ENCODE measurements around the gene BNIP3.
A peak's percentile ranks its signal among the peaks of the same experiment; 100 is the strongest.

DNA sequence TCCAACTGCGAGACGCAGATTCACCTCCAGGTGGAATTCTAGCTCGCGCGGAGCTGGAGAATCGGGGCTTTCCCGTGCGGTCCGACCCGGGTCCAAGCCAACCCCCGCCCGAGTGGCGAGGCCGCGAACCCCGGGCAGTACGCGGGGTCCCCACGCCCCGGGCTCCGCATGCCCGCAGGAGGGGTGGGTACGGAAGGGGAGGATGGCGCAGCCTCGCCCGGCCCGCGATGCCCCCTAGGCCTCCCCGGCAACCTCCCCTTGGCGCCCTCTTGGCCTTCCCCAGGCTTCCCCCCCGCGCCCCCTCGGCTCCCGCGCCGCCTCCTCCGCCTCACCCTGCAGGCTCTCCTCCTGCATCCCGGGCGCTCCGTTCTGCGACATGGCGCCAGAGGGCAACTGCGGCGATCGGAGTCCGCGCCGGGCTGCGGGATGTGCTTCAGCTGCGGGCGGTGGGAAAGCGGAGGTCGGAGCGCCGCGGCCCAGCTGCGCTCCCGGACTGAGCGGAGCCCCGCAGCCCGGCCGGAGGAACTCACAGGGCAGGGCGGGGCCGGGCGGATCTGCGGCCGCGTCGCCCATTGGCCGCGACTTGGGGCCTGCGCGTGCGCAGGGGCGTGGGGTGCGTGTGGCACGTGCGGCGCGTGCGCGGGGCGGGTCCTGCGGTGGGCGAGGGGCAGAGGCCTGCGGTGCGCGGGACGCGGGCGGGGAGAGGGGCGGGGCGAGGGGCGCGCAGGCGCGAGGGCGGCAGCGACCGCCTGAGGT, at the start of gene BNIP3:
- TF ChIP-seq, protein P1, sequence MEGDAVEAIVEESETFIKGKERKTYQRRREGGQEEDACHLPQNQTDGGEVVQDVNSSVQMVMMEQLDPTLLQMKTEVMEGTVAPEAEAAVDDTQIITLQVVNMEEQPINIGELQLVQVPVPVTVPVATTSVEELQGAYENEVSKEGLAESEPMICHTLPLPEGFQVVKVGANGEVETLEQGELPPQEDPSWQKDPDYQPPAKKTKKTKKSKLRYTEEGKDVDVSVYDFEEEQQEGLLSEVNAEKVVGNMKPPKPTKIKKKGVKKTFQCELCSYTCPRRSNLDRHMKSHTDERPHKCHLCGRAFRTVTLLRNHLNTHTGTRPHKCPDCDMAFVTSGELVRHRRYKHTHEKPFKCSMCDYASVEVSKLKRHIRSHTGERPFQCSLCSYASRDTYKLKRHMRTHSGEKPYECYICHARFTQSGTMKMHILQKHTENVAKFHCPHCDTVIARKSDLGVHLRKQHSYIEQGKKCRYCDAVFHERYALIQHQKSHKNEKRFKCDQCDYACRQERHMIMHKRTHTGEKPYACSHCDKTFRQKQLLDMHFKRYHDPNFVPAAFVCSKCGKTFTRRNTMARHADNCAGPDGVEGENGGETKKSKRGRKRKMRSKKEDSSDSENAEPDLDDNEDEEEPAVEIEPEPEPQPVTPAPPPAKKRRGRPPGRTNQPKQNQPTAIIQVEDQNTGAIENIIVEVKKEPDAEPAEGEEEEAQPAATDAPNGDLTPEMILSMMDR (IDR thresholded peaks at IDR 0.05; ENCODE audit: insufficient read depth, low read length): no peak
- TF ChIP-seq POLR2AphosphoS5 (IDR thresholded peaks at IDR 0.05; ENCODE audit: low read depth) (0 out of 2 replicates have a peak, but pooled peaks have one; percentile 24), GABPA (IDR thresholded peaks at IDR 0.05; ENCODE audit: low read depth) (no peak), REST (IDR thresholded peaks at IDR 0.05; ENCODE audit: insufficient replicate concordance, low read depth) (no peak)
